NCI-H1105 (cell line): ENCODE data around the gene TMEM45B.
A peak's percentile ranks its signal among the peaks of the same experiment; 100 is the strongest.
"Not testable (repeated sequence)": the region's sequence is repeated elsewhere in the genome, so short reads cannot be mapped to it uniquely, and the experiment has no call there.

Experiments used
- DNase-seq: peaks from one replicate; lab custom pipeline; 2025; lab: John Stamatoyannopoulos, UW

Gene TMEM45B

DNA sequence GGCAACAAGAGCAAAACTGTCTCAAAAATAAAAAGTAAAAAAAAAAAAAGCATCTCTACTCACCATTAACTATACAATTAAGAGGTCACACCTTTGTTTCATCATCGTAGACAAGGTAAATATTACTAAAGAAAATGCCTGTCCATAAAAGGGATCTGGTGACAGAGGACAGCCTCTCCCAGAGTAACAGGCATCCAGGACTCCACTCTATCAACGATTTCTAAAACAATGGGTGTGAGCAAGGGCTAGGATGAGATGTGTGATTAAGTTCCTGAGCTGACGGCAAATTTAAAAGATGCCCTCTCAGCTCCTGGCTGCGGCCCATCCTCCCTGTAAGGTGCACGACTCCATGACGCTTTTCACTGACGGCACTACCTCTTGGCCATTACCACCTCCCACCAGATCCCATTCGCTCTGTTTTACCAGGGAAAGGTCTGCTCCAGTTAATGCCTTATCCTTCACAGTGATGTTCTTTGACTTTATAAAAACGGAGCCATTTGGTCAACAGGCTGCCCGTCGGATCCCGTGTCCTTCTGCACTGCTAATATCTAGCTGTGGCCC lies 2.3 kb upstream of the TMEM45B start:
- no peak for DNase-seq

DNA sequence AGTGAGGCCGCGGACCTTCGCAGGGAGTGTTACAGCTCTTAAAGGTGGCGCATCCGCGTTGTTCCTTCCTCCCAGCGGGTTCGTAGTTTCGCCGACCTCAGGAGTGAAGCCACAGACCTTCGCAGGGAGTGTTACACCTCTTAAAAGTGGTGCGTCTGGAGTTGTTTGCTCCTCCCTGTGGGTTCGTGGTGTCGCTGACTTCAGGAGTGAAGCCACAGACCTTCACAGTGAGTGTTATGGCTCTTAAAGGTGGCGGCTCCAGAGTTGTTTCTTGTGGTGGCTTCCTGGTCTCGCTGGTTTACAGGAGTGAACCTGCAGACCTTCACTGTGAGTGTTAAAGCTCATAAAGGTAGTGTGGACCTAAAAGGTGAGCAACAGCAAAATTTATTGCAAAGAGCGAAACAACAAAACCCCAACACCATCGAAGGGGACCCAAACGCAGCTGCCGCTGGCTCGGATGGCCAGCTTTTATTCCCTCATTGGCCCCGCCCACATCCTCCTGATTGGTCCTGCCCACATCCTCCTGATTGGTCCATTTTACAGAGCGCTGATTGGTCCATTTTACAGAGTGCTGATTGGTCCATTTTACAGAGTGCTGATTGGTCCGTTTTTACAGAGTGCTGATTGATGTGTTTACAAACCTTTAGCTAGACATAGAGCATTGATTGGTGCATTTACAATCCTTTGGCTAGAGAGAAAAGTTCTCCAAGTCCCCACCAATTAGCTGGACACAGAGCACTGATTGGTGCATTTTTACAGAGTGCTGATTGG lies 1.2 kb upstream of the TMEM45B start:
- DNase-seq = no peak

DNA sequence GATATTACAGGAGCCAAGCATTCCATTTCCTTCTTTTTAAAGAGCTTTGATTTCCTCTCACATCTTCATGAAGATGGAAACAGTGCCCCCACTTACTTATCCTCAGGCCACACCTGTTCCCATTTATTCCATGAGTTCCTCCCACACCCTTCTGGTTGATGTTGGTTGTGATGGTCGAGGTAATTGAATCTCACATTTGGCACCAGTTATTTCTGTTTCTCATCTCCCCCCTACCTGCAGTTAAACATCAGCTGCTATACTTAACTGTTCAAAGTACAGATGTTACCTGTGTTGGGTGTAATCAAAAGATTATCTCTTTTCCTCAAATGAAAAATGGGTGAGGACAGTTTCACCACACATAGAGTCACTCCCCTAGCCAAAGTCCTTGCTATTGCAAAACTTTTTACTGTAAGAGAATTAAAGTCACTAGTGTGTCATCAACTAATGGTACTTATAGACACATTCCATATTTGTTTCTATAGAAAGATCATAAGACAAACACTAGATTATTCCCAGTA lies 1.9 kb downstream of the TMEM45B start:
- DNase-seq = no peak

DNA sequence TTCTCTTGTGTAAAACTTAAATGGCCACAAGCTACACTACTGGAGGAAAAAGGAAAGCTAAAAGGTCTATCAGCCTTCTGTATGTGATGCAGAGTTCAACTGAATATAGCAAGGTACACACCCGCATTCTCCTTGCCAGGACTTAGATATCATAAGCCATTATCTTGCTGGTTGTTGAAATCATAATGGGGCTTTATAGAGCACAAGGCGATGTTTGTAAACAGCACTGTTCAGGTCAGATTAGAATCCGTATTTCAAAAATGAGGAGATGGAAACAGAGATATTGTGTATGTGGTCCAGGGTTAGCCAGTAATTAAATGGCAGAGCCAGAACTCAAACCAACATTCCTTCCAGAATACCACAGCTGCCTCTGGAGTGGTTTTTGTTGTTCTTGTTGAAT lies 2.6 kb downstream of the TMEM45B start:
- DNase-seq = not testable (repeated sequence)

DNA sequence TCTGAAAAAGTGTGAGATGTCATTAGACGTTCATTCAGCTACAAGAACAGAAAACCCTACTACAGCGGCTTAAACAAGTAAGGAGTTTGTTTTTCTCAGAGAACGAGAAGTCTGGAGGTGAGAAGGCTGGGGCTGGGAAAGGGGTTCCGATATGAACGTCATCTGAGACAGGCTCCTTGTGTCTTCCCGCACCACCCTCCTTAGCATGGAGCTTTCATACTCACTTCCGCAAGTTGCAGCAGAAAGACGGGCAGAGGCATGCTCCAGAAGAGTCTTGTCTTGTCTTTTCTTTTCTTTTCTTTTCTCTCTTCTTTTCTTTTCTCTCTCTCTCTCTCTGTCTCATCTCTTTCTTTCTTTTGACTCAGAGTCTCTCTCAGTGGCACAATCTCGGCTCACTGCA lies 3.6 kb downstream of the TMEM45B start:
- no peak for DNase-seq

DNA sequence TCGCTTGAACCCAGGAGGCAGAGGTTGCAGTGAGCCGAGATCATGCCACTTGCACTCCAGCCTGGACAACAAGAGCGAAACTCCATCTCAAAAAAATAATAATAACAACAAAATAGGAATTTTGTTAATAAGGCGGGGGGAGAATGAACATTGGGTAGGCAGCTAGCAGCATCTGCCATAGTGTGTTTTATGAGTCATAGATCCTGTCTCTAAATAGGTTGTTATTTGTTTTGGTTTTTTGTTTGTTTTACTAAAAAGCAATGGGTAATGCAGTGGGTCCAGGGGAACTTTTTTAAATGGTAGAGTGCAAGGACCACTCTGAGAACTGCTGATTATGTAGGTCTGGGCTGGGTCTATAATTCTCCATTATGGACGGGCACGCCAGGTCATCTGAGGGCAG lies 4.6 kb downstream of the TMEM45B start:
- not testable (repeated sequence) for DNase-seq

DNA sequence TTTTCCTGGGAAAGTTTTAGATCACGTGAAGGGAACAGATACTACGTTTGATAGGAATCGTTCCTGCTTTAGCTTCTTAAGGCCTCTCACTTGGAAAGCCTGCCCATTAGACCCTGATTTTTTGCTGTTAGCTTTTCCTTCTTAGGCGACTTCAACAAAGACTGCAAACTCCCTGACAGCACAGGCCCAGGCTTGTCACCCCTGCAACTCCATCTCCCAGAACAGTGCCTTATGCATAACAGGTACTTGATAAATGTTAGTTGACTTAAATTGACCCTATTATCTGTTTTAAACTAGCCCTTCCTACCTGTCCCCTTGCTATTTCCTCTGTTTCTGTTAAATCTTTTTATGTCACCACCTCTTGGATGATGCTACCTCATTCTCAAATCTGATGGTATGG lies 7.6 kb downstream of the TMEM45B start:
- peak; percentile 4 for DNase-seq

DNA sequence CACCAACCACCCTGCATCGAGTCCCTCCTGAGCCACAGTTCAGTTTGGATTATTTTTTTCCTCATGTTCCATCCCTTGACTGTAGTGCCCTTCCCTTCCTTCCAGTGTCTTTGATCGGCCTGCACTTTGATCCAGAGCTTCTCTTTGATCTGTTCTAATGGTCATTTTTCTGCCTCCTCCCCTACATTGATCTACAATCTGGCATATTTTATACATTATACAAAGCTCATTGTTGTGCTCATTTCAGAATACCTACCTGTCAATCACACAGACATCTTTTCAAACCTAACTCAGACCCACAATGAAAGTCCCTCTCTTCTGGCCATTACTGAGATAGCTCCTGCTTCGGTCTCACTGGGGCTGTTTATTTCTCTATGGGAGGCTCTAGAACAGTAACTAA lies 8.2 kb downstream of the TMEM45B start:
- DNase-seq = not testable (repeated sequence)

DNA sequence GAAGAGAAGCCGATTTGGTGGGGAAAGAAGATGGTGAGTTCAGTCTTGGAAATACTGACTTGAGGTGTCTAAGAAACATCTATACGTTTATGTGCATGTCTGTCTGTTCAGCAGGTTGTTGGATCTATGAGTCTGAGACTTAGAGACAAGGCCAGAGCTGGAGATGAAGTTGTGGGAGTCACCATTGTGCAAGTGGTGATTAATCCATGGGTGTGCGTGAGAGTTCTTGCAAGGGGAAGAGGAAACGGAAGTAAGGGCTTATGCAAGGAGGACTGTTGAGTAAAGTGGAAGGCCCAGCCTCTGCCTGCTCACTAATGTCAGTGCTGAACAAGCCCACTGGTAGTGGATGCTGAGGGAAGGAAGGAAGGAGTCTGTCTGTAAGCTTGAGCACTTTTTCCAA lies 9.7 kb downstream of the TMEM45B start:
- no peak for DNase-seq

DNA sequence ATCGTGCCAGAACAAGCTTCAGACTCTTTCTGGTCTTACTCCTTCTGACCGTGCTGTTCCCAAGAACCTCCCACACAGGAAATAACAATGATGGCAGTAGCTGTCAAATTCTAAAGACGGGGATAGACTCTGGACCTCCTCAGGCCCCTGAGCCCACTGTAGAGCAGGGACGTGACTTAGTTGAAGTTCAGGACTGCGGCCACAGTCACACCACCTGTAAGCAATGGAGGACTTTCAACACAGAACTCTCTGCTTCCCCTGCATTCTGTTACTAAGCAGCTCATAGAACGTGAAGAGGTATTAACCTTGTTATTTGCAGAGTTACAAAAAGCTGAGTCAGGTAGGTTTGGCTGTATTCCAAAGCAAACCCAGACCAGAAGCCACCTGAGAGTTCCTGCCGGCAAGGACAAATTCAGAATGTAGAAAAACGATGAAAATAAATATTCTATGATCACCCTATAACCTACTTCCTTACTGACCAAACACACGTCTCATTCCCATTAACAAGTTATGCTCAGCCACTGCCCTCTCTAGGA lies 12.7 kb downstream of the TMEM45B start:
- DNase-seq = peak; percentile 79

DNA sequence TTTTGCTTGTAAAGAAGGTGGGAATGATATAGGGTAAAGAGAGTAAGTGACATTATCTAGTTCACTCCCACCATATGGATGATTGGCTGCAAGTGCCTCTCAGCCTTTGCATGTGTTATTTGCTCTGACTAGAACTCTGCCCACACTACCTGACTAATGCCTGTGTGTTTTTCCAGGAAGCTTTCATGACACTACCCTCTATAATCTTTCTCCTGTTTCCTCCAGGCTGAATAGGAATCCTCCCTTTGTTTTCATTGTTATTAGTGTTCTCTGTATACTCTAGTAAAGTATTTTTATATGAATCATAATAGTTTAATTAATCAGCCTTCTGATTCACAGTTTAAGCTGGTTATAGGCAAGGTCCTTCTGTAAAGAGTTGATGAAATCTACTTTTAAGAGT lies 13.8 kb downstream of the TMEM45B start:
- not testable (repeated sequence) for DNase-seq

DNA sequence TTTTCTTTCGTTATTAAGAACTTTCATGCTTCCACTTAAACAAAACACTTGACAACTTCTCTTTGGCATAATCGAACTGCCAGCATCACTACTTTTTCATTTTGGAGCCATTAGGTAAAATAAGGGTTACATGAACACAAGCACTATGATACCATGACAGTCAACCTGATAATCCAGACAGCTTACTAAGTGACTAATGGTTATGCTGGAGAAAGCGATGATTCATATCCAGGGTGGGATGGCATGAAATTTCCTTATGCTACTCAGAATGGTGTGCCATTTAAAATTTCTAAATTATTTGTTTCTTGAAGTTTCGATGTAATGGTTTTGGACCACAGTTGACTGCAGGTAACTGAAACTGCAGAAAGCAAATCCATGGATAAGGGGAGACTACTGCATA lies 15.6 kb downstream of the TMEM45B start:
- DNase-seq = not testable (repeated sequence)

DNA sequence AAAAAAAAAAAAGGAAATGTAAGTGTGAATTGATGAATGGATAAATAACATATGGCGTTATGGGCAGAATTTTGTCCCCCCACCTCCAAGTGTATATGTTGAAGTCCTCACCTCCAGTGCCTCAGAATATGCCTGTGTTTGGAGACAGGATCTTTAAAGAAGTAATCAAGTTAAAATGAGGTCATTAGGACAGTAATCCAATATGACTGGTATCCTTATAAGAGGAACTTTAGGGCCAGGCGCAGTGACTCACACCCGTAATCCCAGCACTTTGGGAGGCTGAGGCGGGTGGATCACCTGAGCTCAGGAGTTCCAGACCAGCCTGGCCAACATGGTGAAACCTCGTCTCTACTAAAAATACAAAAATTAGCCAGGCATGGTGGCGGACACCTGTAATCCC lies 17.6 kb downstream of the TMEM45B start:
- not testable (repeated sequence) for DNase-seq

DNA sequence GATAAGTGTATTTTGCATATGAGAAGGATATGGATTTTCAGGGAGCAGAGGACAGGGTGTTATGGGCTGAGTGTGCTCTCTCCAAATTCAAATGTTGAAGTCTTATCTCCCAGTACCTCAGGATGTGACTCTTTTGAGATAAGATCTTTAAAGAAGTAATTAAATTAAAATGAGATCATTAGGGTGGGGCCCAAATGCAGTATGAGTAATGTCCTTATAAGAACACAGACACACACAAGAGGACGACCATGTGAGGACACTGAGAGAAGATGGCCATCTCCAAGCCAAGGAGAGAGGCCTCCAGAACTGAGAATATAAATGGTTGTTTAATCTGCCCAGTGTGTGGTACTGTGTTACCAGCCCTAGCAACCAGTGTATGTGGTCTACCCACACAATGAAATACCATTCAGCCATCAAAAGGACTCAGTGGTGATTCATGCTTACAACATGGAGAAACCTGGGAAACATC lies 20.8 kb downstream of the TMEM45B start:
- DNase-seq = not testable (repeated sequence)

DNA sequence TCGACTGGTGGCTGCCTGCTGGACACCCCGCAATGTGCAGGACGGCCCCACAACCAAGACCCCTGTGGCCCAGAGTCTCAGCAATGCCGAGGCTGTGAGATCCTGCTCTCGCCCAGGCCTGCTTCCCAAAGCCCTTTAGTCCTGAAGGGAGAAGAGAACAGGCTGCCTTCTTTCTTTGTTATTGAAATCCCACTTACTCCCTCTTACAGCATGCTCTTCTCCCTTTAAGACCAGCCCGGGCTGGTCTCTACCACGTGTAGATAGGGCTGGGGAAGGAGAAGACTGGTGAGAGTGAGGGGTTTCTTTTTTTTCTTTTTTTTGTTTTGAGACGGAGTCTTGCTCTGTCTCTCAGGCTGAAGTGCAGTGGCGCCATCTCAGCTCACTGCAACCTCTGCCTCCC lies 21.3 kb downstream of the TMEM45B start:
- no peak for DNase-seq

DNA sequence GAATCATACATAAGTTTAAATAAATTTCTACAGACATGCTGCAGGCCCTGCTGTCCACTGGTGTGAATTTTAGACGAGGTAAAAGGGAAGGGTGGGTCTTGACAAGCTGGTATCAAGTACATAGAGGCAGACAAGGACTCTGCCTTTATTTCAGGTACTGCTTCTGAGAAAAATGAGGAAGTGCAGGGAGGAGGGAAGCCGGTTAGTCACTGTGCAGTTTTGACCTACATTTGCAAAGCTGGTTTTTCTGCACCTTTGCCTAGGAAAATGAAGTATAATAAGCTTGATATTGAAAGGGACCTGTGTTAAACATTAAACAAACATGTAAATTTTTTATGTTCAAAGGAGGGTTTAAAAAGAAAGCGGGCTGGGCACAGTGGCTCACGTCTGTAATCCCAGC lies 24.6 kb downstream of the TMEM45B start:
- DNase-seq = no peak

DNA sequence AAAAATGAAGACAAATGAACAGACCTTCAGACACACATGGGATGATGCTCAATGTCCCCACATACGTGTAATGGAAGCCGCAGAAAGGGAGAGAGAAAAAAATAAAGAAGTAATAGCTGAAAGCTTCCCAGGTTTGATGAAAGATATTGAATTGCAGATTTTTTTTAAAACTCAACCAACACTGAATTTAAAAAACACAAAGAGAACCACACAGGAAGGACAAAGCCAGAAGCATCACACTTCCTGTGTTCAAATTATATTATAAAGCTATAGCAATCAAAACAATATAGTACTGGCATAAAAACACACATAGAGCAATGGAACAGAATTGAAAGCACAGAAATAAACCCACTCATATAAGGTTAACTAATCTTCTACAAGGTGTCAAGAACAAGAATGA lies 26.5 kb downstream of the TMEM45B start:
- no peak for DNase-seq

DNA sequence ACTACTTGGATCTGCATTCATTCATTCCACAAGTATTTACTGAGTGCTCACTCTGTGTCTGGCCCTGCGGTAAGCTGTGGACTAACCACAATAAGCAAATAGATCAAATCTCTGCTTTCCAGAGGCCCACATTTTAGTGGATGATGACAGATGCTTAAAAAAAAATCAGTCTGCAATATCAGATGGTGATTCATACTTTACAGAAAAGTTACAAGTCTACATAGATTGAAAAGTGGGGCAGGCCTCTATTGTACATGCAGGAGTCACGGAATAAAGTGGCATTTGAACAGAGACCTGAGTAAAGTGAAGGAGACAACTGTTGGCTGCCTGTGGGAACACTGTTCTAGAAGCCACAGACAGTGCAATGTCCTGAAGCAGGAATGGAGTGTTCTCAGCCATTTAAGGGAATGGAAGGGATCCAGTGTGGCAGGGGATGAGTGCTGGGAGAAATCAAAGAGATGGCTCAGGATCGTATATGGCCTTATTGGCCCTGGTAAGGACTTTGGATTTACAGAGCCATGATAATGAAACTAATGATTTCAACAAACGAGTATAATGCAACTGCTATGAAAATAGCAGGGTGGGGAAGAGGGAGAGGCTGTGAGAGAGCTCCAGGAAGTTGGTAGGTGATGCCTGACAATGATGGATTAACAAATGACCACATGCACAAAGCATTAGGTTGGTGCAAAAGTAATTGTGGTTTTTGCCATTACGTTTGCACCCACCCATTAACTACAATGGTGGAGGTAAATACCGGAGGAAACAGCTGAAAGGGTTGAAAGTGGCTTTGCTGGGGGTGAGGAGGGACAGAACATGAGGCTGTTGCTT lies 31.1 kb downstream of the TMEM45B start:
- DNase-seq = no peak

DNA sequence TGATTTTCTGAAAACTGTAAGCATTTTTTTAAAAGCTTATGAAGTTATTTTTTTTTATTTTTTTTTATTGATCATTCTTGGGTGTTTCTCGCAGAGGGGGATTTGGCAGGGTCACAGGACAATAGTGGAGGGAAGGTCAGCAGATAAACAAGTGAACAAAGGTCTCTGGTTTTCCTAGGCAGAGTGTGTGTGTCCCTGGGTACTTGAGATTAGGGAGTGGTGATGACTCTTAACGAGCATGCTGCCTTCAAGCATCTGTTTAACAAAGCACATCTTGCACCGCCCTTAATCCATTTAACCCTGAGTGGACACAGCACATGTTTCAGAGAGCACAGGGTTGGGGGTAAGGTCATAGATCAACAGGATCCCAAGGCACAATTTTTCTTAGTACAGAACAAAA lies 31.7 kb downstream of the TMEM45B start:
- not testable (repeated sequence) for DNase-seq

DNA sequence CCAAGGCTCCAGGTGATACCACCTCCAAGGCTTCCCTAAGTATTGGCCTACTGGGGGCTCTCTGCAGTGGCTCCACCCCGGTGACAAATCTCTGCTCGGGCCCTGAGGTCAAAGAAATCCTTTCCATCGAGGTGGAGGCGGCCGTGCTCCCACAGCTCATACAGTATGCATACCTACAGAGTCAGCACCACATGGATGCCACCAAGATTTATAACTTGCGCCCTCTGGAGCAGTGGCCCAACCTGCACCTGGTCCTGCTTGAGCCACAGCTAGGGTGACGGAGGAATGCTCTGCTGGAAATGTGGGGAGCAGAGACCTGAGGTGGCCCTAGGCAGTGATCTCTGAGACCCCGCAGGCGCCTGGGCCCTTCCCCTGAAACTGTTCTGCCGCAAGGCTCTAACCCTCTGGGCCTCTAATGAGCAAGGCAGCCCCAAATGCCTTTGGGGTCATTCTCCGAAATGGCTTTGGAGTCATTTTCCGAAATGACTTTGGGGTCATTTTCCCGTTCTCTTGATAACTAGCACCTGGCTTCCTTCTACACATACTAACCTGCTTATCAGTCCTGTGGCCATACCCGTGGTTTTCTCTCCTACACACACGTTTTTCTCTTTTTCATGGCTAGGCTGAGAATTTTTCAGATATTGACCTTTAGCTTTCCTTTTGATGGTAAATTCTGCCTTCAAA lies 33.9 kb downstream of the TMEM45B start:
- DNase-seq = no peak

DNA sequence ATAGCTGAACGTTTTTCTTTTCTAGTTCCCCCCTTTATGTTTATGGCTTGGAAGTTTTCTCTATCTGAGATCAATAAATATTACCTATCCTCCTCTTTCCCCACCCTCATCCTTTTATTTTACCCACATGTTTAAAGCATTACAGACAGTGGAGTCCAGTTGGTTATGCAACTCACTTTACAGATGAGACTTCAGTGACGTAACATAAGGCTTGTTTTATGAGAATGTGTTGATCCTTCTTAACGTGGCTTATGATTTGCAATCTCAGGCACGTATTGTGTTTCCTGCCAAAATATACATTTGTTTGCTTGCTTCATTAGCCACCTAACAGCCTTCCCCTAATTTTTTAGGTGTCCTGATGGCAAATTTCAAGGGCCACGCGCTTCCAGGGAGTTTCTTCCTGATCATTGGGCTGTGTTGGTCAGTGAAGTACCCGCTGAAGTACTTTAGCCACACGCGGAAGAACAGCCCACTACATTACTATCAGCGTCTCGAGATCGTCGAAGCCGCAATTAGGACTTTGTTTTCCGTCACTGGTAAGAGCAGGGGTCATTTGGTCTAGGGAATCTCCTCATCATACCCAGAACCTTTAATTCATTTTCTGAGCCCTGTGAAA lies 36.6 kb downstream of the TMEM45B start:
- DNase-seq = no peak
